Left ventricle myocardium inferior (tissue), 1 donor: ENCODE data around the gene CLDND1. TPM values are rescaled to one million over a fixed set of nuclear protein-coding genes. Genes with fewer than 3 reads are reported as not detected.

Source experiments
- DNase-seq: peaks from one replicate; pipeline ENCODE4 v3.0.0-alpha.2; 2020
- H3K27ac ChIP-seq: fragments of 200-600 bp; replicated peaks from 2 replicates; pipeline ENCODE4 v1.8.0; 2021
- H3K27me3 ChIP-seq: fragments of 200-600 bp; 2 replicates; pipeline ENCODE4 v1.8.0; 2021; ENCODE audit warnings: low read depth
- H3K36me3 ChIP-seq: fragments of 200-600 bp; 2 replicates; pipeline ENCODE4 v1.8.0; 2021
- H3K4me1 ChIP-seq: fragments of 200-600 bp; 2 replicates; pipeline ENCODE4 v1.8.0; 2021
- H3K4me3 ChIP-seq: fragments of 200-600 bp; 2 replicates; pipeline ENCODE4 v1.8.0; 2021; ENCODE audit warnings: mild to moderate bottlenecking, moderate library complexity
- H3K9me3 ChIP-seq: fragments of 200-600 bp; replicated peaks from 2 replicates; pipeline ENCODE4 v1.8.0; 2021
- intact Hi-C: fragments of 100-400 bp; cut with micrococcal nuclease; formaldehyde crosslinking; loops from one replicate; pipeline ENCODE4 v1.11.0; 2022
- total RNA-seq: library from RNA; stranded (reverse); fragmentation: NEBNext Ultra II Directional; extraction: Animal tissue kit (Norgen Biotek cat#: 25700); gene quantifications from one replicate; pipeline ENCODE4 v1.2.1, GENCODE V29; 2021
- TF ChIP-seq, protein P1 (sequence below): fragments of 200-600 bp; IDR thresholded peaks from 2 replicates; pipeline ENCODE4 v1.8.0; 2021; ENCODE audit warnings: antibody characterized with exemption, mild to moderate bottlenecking, borderline replicate concordance
- donor health status: DM: no; HTN: yes; CAD: no; lungs with severe emphysema.

CLDND1 gene
- total RNA-seq, 1 donor from 2014 or later = 69.9 TPM

DNA sequence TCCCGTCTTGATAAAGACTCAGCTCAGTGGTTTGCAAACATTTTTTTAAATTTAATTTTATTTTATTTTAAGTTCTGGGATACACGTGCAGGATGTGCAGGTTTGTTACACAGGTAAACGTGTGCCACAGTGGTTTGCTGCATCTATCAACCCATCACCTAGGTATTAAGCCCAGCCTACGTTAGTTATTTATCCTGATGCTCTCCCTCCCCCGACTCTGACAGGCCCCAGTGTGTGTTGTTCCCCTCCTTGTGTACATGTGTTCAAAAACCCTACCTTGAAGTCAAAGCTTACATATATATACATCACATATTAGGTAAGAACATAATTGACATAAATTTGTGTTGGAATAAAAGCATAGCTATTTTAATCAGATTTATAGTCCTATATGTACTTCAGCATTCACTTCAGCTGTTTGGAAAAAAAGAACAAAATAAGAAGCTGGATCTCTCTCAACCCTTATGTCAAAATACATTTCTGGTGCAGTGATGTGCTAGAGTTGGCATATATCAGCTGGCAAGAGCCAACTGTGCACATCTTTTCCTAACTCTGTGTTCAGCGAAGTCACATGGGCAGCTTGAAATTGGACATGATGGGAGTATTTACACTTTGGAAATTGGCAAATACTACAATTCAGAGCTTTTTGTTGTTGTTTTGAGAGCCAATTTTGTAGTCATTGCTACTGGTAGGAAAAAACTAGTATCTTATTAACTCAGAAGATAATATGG, 35.6 kb upstream of the CLDND1 start:
- intact Hi-C loops = no loop called here
- Histone ChIP-seq H3K9me3 (no peaks in the 10 kb centered on the region), H3K4me1 (no peaks in the 10 kb centered on the region), H3K36me3 (no peaks in the 10 kb centered on the region), H3K4me3 (no peak overlapping the region), H3K27ac (no peak overlapping the region), H3K27me3 (peaks cover 4% of the 10 kb centered on the region)
- DNase-seq = no peak
- TF ChIP-seq, protein P1, sequence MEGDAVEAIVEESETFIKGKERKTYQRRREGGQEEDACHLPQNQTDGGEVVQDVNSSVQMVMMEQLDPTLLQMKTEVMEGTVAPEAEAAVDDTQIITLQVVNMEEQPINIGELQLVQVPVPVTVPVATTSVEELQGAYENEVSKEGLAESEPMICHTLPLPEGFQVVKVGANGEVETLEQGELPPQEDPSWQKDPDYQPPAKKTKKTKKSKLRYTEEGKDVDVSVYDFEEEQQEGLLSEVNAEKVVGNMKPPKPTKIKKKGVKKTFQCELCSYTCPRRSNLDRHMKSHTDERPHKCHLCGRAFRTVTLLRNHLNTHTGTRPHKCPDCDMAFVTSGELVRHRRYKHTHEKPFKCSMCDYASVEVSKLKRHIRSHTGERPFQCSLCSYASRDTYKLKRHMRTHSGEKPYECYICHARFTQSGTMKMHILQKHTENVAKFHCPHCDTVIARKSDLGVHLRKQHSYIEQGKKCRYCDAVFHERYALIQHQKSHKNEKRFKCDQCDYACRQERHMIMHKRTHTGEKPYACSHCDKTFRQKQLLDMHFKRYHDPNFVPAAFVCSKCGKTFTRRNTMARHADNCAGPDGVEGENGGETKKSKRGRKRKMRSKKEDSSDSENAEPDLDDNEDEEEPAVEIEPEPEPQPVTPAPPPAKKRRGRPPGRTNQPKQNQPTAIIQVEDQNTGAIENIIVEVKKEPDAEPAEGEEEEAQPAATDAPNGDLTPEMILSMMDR = no peak

DNA sequence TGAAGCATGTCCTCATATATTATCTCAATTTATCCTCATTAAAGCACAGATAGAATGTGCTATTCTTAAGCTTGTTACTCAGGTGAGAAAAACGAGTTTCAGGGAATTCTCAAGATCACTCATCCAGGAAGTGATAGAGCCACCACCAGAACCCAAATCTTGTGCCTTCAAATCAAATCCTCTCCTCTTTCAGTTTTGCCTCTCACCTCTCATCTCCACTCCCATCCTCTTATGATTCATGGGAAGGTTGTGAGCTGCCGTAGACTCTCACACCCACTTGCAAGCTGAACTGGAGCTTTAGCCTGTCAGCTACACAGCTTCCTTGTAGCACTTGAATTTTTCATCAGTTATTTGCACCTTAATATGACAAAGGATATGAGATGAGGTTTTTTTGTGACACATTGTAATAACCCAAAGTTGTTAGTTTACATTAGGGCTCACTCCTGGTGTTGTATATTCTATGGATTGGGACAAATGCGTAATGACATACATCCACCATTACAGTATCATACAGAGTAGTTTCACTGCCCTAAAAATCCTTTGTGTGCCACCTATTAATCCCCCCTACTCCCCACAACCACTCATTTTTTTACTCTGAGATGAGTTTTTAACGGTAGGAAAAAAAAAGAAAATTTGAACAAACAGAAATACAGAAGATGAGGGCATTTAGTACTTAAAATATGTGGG, 34.8 kb upstream of the CLDND1 start:
- DNase-seq = no peak
- Histone ChIP-seq H3K36me3 (no peaks in the 10 kb centered on the region), H3K27ac (no peak overlapping the region), H3K4me1 (no peaks in the 10 kb centered on the region), H3K9me3 (no peaks in the 10 kb centered on the region), H3K4me3 (no peak overlapping the region), H3K27me3 (peaks cover 4% of the 10 kb centered on the region)
- TF ChIP-seq, protein P1 = no peak
- intact Hi-C loops = no loop called here

DNA sequence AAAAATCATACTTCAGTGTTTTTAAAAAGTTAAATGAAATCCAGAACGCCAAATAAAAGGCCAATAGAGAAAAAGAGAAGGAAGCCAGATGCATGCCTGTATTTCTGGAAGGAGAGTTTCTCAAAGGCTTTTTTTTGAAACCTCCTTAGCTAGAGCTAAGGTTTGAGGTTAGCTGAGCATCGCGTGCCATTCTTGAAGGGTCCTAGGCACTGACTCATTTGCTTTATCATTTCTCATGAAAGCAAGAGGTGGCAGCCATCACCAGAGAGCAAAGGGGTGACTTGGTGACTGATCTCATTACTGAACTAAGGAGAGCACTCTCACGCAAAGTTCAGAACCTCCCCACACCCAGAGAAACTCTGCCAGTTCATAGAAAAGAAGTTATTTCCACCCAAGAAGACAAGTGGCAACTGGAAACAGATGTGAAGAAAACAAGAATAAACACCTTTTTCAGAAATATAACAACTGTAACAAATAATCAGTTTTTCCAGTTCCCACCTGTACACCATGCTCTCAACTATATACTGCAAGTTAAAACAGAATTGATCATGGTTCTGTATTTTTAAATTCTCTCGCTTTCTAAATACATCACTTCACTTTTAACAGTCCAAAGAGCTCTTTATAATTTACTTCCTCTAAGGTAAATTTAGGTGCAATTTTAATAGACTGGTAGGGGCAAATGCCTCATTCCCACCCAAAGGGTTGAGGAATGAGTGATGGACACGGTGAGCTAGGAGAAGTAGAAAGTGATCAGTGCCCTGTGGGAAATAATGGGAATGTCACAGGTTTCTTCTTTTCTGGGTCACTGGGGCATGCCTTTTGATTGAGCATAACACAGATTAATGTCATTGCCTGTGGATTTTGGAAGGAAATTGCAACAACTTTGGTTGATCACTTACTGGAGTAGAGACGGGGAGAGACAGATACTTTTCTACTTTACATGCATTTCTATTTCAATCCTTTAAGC, 33.7 kb upstream of the CLDND1 start:
- H3K4me3 ChIP-seq = no peak overlapping the region
- no peaks in the 10 kb centered on the region for H3K36me3 ChIP-seq
- TF ChIP-seq, protein P1 = no peak
- peaks cover 4% of the 10 kb centered on the region for H3K27me3 ChIP-seq
- H3K4me1 ChIP-seq = no peaks in the 10 kb centered on the region
- intact Hi-C loops = no loop called here
- H3K27ac ChIP-seq = no peak overlapping the region
- H3K9me3 ChIP-seq = no peaks in the 10 kb centered on the region
- DNase-seq = no peak

DNA sequence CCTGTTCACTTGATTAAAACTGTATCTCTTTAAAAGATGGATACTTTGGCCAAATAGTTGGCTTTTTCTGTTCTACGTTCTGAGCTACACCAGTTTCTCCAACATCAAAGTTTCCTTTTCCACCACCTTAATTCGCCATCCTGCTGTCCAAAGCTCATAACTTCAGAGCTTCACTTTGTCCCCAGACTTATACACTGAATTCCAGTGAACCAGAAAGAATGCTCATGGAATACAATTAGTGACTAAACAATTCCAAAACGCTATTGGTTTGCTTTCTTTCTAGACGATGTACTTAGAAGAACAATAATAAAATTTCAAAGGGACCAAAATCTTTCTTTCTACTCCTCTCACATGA, 32.3 kb upstream of the CLDND1 start:
- H3K4me1 ChIP-seq = no peaks in the 10 kb centered on the region
- intact Hi-C loops = no loop called here
- no peak overlapping the region for H3K27ac ChIP-seq
- H3K9me3 ChIP-seq = no peaks in the 10 kb centered on the region
- no peaks in the 10 kb centered on the region for H3K36me3 ChIP-seq
- no peak for DNase-seq
- peaks cover 4% of the 10 kb centered on the region for H3K27me3 ChIP-seq
- TF ChIP-seq, protein P1 = no peak
- no peak overlapping the region for H3K4me3 ChIP-seq

DNA sequence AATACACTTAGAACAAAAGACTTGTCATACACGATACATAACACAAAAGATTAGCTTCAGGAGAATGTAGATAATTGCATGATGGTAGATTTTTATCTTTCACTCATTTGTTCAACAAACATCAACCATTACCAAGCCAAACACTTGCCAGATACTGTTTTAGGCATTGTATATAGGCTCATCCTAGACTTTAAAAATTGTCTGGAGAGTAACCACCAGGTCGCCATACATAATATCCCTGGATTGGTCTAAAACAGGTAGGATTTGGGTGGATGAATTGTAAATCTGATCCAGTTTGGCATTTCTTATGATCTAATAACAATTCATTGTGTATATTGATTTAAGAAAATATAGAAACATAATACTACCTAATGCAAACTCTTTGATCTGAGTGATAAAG, 31.9 kb upstream of the CLDND1 start:
- no peaks in the 10 kb centered on the region for H3K36me3 ChIP-seq
- no peak for DNase-seq
- H3K27ac ChIP-seq = no peak overlapping the region
- H3K27me3 ChIP-seq = peaks cover 4% of the 10 kb centered on the region
- TF ChIP-seq, protein P1 = no peak
- no peak overlapping the region for H3K4me3 ChIP-seq
- H3K4me1 ChIP-seq = no peaks in the 10 kb centered on the region
- no peaks in the 10 kb centered on the region for H3K9me3 ChIP-seq
- intact Hi-C loops = no loop called here
